HCT116 (cell line): ENCODE results near the gene CCNJL. TPM values are rescaled to one million over a fixed set of nuclear protein-coding genes. Genes with fewer than 3 reads are reported as not detected.

Experiments
- ATAC-seq: fragments of 200-7000 bp; cut with Tn5 transposase; 2 replicates; pipeline ENCODE4 v1.9.1; 2020; ENCODE audit warnings: mild to moderate bottlenecking, moderate library complexity
- BruUV-seq: library from RNA; stranded (reverse); fragments of 400-500 nt; replicated peaks from 2 replicates; lab custom pipeline; 2021; lab: Mats Ljungman, UMichigan
- CTCF ChIA-PET: fragments of 300-600 bp; sonication (Branson Sonifier 250); formaldehyde crosslinking; loops from one replicate; lab custom pipeline; 2021; ENCODE audit warnings: antibody characterized with exemption; lab: Charles Lee
- POLR2A ChIA-PET: fragments of 300-600, 350-600 bp; sonication (Branson Sonifier 250); formaldehyde crosslinking; loops from one replicate; lab custom pipeline; 2021; ENCODE audit warnings: antibody characterized with exemption; lab: Charles Lee
- RAD21 ChIA-PET, 2 experiments: fragments of 300-600 bp; sonication (Branson Sonifier 250); formaldehyde crosslinking; loops; one replicate each; lab custom pipeline; 2023; ENCODE audit warnings: low total read pairs in 2 of 2; ENCODE audit not compliant: uncharacterized antibody in 2 of 2, unreplicated experiment in 2 of 2, low non-redundant PET in 1 of 2; lab: Charles Lee
- DNase-seq: peaks from one replicate; pipeline ENCODE4 v3.0.0-alpha.2; 2010; ENCODE audit warnings: low read depth, low spot score
- H2AFZ ChIP-seq: fragments of 200-600 bp; shearing (Covaris generic), sonication (generic); 2 replicates; pipeline ENCODE4 v1.6.1; 2017; ENCODE audit warnings: low read depth, mixed run types, mixed read lengths, antibody characterized with exemption, low read length; ENCODE audit not compliant: poor library complexity, severe bottlenecking
- H3K27ac ChIP-seq: 2 replicates; pipeline ENCODE4 v1.5.1; 2012; ENCODE audit warnings: low read depth, low read length
- H3K27me3 ChIP-seq: fragments of 200-600 bp; sonication (generic); 2 replicates; pipeline ENCODE4 v1.6.1; 2016; ENCODE audit warnings: mixed run types, low read length, mixed read lengths; ENCODE audit not compliant: insufficient read depth
- H3K36me3 ChIP-seq, 2 experiments: fragments of 200-500 bp in 1 of 2; fragments of 200-600 bp in 1 of 2; sonication (Bioruptor generic) in 1 of 2; sonication (generic) in 1 of 2; 2 replicates each; pipeline versions ENCODE4 v1.5.1 to v1.6.1; 2014 to 2016; ENCODE audit warnings: low read length in 2 of 2, inconsistent platforms in 1 of 2, mixed read lengths in 1 of 2, mixed run types in 1 of 2; ENCODE audit not compliant: insufficient read depth in 2 of 2, control insufficient read depth in 1 of 2
- H3K4me1 ChIP-seq, 2 experiments: fragments of 200-600 bp in 1 of 2; sonication (generic) in 1 of 2; 2 replicates each; pipeline versions ENCODE4 v1.5.1 to v1.6.1; 2012 to 2017; ENCODE audit warnings: low read length in 2 of 2, inconsistent platforms in 1 of 2, mild to moderate bottlenecking in 1 of 2, mixed read lengths in 1 of 2, mixed run types in 1 of 2, moderate library complexity in 1 of 2; ENCODE audit not compliant: insufficient read depth in 2 of 2, control insufficient read depth in 1 of 2
- H3K4me2 ChIP-seq: fragments of 200-600 bp; sonication (generic); 2 replicates; pipeline ENCODE4 v1.6.1; 2017; ENCODE audit warnings: mixed run types, low read length, mixed read lengths
- H3K4me3 ChIP-seq, 2 experiments: fragments of 200-600 bp in 1 of 2; sonication (generic) in 1 of 2; replicated peaks in 1 of 2; 2 replicates each; pipeline ENCODE4 v1.5.1; 2011 to 2016; ENCODE audit warnings: low read length in 2 of 2, control low read depth in 1 of 2, low read depth in 1 of 2, mild to moderate bottlenecking in 1 of 2, mixed read lengths in 1 of 2, mixed run types in 1 of 2
- H3K79me2 ChIP-seq: fragments of 200-600 bp; sonication (generic); 2 replicates; pipeline ENCODE4 v1.6.1; 2017; ENCODE audit warnings: mild to moderate bottlenecking, mixed run types, low read length, moderate library complexity, mixed read lengths; ENCODE audit not compliant: insufficient read depth
- H3K9ac ChIP-seq: fragments of 200-600 bp; sonication (generic); 2 replicates; pipeline ENCODE4 v1.6.1; 2016; ENCODE audit warnings: low read length, mixed read lengths
- H3K9me2 ChIP-seq: fragments of 200-600 bp; sonication (generic), shearing (Covaris generic); 2 replicates; pipeline ENCODE4 v1.6.1; 2017; ENCODE audit warnings: mixed run types, mild to moderate bottlenecking, moderate library complexity; ENCODE audit not compliant: insufficient read depth
- H3K9me3 ChIP-seq, 2 experiments: fragments of 200-500 bp in 1 of 2; fragments of 200-600 bp in 1 of 2; sonication (Bioruptor generic) in 1 of 2; sonication (generic) in 1 of 2; 2 replicates each; pipeline ENCODE4 v1.6.1; 2014 to 2017; ENCODE audit warnings: low read length in 2 of 2, mixed read lengths in 2 of 2, inconsistent platforms in 1 of 2, low read depth in 1 of 2, mild to moderate bottlenecking in 1 of 2, mixed run types in 1 of 2, moderate library complexity in 1 of 2; ENCODE audit not compliant: control insufficient read depth in 1 of 2, insufficient read depth in 1 of 2
- H4K20me1 ChIP-seq: fragments of 200-600 bp; sonication (generic), shearing (Covaris generic); 2 replicates; pipeline ENCODE4 v1.6.1; 2017; ENCODE audit warnings: mixed run types, mild to moderate bottlenecking, moderate library complexity; ENCODE audit not compliant: insufficient read depth
- ATF3 ChIP-seq: IDR thresholded peaks from 2 replicates; pipeline ENCODE4 v1.6.1; 2012
- CEBPB ChIP-seq: IDR thresholded peaks from 2 replicates; pipeline ENCODE4 v1.6.1; 2012; ENCODE audit warnings: low read depth
- CTCF ChIP-seq, 3 experiments: fragments of 200-600 bp in 1 of 3; sonication (generic) in 1 of 3; IDR thresholded peaks in 2 of 3; conservative IDR thresholded peaks in 1 of 3; 2 replicates each; pipeline ENCODE4 v1.5.1; 2012 to 2017; ENCODE audit warnings: low read depth in 2 of 3, low read length in 2 of 3, antibody characterized with exemption in 1 of 3, borderline replicate concordance in 1 of 3, control low read depth in 1 of 3, mild to moderate bottlenecking in 1 of 3, mixed read lengths in 1 of 3, mixed run types in 1 of 3, moderate library complexity in 1 of 3; ENCODE audit not compliant: insufficient read depth in 1 of 3
- EGR1 ChIP-seq: IDR thresholded peaks from 2 replicates; pipeline ENCODE4 v1.6.1; 2012; ENCODE audit warnings: low read depth
- ELF1 ChIP-seq: IDR thresholded peaks from 2 replicates; pipeline ENCODE4 v1.6.1; 2012; ENCODE audit warnings: low read depth, borderline replicate concordance
- EZH2 ChIP-seq: fragments of 200-600 bp; sonication (generic); IDR thresholded peaks from 2 replicates; pipeline ENCODE4 v1.6.1; 2017; ENCODE audit warnings: antibody characterized with exemption, mixed run types
- EZH2phosphoT487 ChIP-seq: fragments of 200-600 bp; IDR thresholded peaks from 2 replicates; pipeline ENCODE4 v1.6.1; 2018; ENCODE audit warnings: antibody characterized with exemption, borderline replicate concordance
- FOSL1 ChIP-seq: IDR thresholded peaks from 2 replicates; pipeline ENCODE4 v1.6.1; 2012; ENCODE audit warnings: low read depth
- JUND ChIP-seq: IDR thresholded peaks from 2 replicates; pipeline ENCODE4 v1.6.1; 2012
- MAX ChIP-seq: IDR thresholded peaks from 2 replicates; pipeline ENCODE4 v1.6.1; 2012
- POLR2A ChIP-seq: IDR thresholded peaks from 2 replicates; pipeline ENCODE4 v1.7.0; 2011; ENCODE audit warnings: borderline replicate concordance; ENCODE audit not compliant: insufficient read depth, insufficient read length; ENCODE audit errors: extremely low read depth
- POLR2AphosphoS5 ChIP-seq: IDR thresholded peaks from 2 replicates; pipeline ENCODE4 v1.6.1; 2011; ENCODE audit warnings: mild to moderate bottlenecking, low read depth, low read length, moderate library complexity
- RAD21 ChIP-seq: IDR thresholded peaks from 2 replicates; pipeline ENCODE4 v1.6.1; 2012; ENCODE audit warnings: low read depth, mild to moderate bottlenecking
- REST ChIP-seq: IDR thresholded peaks from 2 replicates; pipeline ENCODE4 v1.6.1; 2012; ENCODE audit warnings: low read depth
- SIN3A ChIP-seq: IDR thresholded peaks from 2 replicates; pipeline ENCODE4 v1.6.1; 2012; ENCODE audit warnings: low read depth
- SP1 ChIP-seq: IDR thresholded peaks from 2 replicates; pipeline ENCODE4 v1.6.1; 2012; ENCODE audit warnings: low read depth
- SRF ChIP-seq: IDR thresholded peaks from 2 replicates; pipeline ENCODE4 v1.6.1; 2012; ENCODE audit warnings: low read depth
- TCF7L2 ChIP-seq: IDR thresholded peaks from 2 replicates; pipeline ENCODE4 v1.7.0; 2011; ENCODE audit warnings: borderline replicate concordance, inconsistent platforms; ENCODE audit not compliant: insufficient read depth, insufficient read length; ENCODE audit errors: extremely low read depth
- YY1 ChIP-seq: IDR thresholded peaks from 2 replicates; pipeline ENCODE4 v1.6.1; 2011; ENCODE audit warnings: low read length, low read depth, moderate library complexity, mild to moderate bottlenecking; ENCODE audit not compliant: insufficient replicate concordance; ENCODE audit errors: extremely low read depth
- ZFX ChIP-seq: fragments of 450-650 bp; IDR thresholded peaks from 2 replicates; pipeline ENCODE4 v1.6.1; 2017
- intact Hi-C: fragments of 100-400 bp; cut with micrococcal nuclease; formaldehyde crosslinking; loops from 2 replicates; pipeline ENCODE4 v1.10.0; 2022
- total RNA-seq: library from RNA; stranded (reverse); gene quantifications from one replicate; pipeline ENCODE4 v1.2.1, GENCODE V29; 2021; ENCODE audit not compliant: unreplicated experiment

CCNJL gene
- total RNA-seq, 1 experiment from 2014 or later = 2.9 TPM

DNA sequence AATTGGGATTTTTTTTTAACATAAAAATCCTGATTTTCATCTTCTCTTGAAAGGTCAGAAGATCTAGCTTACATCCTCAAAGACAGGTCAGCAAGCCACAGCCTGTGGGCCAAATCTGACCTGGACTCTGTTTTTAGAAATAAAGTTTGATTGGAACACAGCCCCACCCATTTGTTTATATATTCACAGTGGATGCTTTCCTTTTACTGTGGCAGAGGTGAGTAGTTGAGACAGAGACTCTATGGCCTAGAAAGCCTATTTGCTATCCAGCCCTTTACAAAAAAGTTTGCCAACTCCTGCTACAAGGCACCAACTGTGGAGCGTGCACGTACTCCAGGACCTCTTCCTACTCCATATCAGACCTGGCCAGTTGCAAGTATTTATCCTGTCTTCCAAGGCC is 13.4 kb upstream of the CCNJL start:
- Histone ChIP-seq H3K9ac (no peak overlapping the region), H3K27me3 (no peaks in the 10 kb centered on the region), H4K20me1 (no peaks in the 10 kb centered on the region), H3K9me3 (no peaks in the 10 kb centered on the region), H3K4me2 (no peak overlapping the region), H3K9me2 (no peaks in the 10 kb centered on the region), H3K27ac (no peak overlapping the region), H3K36me3 (no peaks in the 10 kb centered on the region)
- CTCF ChIA-PET = interaction anchor here (0.6 kb wide), 1 partner anchor 116 kb away, joined by 3 read pairs; no protein-coding TSS in a partner anchor
- POLR2A ChIA-PET = no interaction called here
- intact Hi-C loops = no loop called here
- DNase-seq (no peak), ATAC-seq (no peak)
- RAD21 ChIA-PET = no interaction called here
- no peak for TF ChIP-seq SP1
- no peak for TF ChIP-seq ELF1
- TF ChIP-seq SRF = no peak
- no peak for TF ChIP-seq ZFX
- TF ChIP-seq EGR1 = no peak
- TF ChIP-seq ATF3 = no peak
- no peak for TF ChIP-seq TCF7L2
- TF ChIP-seq YY1 = no peak
- TF ChIP-seq MAX = no peak
- TF ChIP-seq JUND = no peak
- TF ChIP-seq EZH2phosphoT487 = no peak
- no peak for TF ChIP-seq CTCF (IDR thresholded peaks at IDR 0.05 in 2 of 3, conservative IDR thresholded peaks at IDR 0.05 in 1 of 3; ENCODE audit: borderline replicate concordance in 1 of 3, insufficient read depth in 1 of 3, low read depth in 2 of 3, low read length in 2 of 3)
- no peak for TF ChIP-seq POLR2A
- no peak for TF ChIP-seq RAD21
- no peak for TF ChIP-seq FOSL1
- TF ChIP-seq CEBPB = no peak
- TF ChIP-seq EZH2 = no peak
- TF ChIP-seq POLR2AphosphoS5 = no peak
- no peak for TF ChIP-seq SIN3A
- TF ChIP-seq REST = no peak
- TF ChIP-seq, all 23 proteins: peak for 0
- no TSS peak for BruUV-seq
- H3K4me3 ChIP-seq = no peak overlapping the region
- no peaks in the 10 kb centered on the region for H3K4me1 ChIP-seq
- no peak overlapping the region for H2AFZ ChIP-seq
- H3K79me2 ChIP-seq = no peaks in the 10 kb centered on the region
